HepG2 (cell line): ENCODE measurements around the gene CDC14B. TPM values are rescaled to one million over a fixed set of nuclear protein-coding genes. Genes with fewer than 3 reads are reported as not detected.

Experiments used
- ARHGAP35 ChIP-seq: sonication (generic); formaldehyde crosslinking; IDR thresholded peaks from 2 replicates; pipeline ENCODE4 v1.9.0; 2022; ENCODE audit warnings: mild to moderate bottlenecking, inconsistent platforms, moderate library complexity, missing genetic modification reagents, borderline replicate concordance
- ETV5 ChIP-seq: IDR thresholded peaks from 2 replicates; pipeline ENCODE4 v1.6.1; 2018; ENCODE audit warnings: missing biosample characterization, missing genetic modification reagents, inconsistent platforms, borderline replicate concordance
- NFKB2 ChIP-seq: sonication (generic); formaldehyde crosslinking; IDR thresholded peaks from 2 replicates; pipeline ENCODE4 v1.4.0; 2020; ENCODE audit warnings: missing genetic modification reagents, borderline replicate concordance
- SP2 ChIP-seq: sonication (generic); formaldehyde crosslinking; IDR thresholded peaks from 2 replicates; pipeline ENCODE4 v1.5.1; 2020; ENCODE audit warnings: mild to moderate bottlenecking, missing genetic modification reagents
- TBX2 ChIP-seq: sonication (generic); formaldehyde crosslinking; IDR thresholded peaks from 2 replicates; pipeline ENCODE4 v1.5.0; 2020; ENCODE audit warnings: missing genetic modification reagents, mild to moderate bottlenecking, borderline replicate concordance
- TERF1 ChIP-seq: sonication (generic); formaldehyde crosslinking; IDR thresholded peaks from 2 replicates; pipeline ENCODE4 v1.8.0; 2022; ENCODE audit warnings: mild to moderate bottlenecking, missing genetic modification reagents, moderate library complexity
- ZBTB38 ChIP-seq: sonication (generic); formaldehyde crosslinking; IDR thresholded peaks from 2 replicates; pipeline ENCODE4 v1.5.1; 2020; ENCODE audit warnings: mild to moderate bottlenecking, missing genetic modification reagents
- ZNF563 ChIP-seq: sonication (generic); formaldehyde crosslinking; IDR thresholded peaks from 2 replicates; pipeline ENCODE4 v1.8.0; 2022; ENCODE audit warnings: mild to moderate bottlenecking, moderate library complexity, missing genetic modification reagents
- ZNF709 ChIP-seq: sonication (generic); formaldehyde crosslinking; IDR thresholded peaks from 2 replicates; pipeline ENCODE4 v1.5.0; 2020; ENCODE audit warnings: mild to moderate bottlenecking, missing genetic modification reagents
- ZNF777 ChIP-seq: sonication (generic); formaldehyde crosslinking; IDR thresholded peaks from 2 replicates; pipeline ENCODE4 v1.4.0; 2020; ENCODE audit warnings: missing genetic modification reagents
- polyA plus RNA-seq, 8 experiments: library from polyadenylated mRNA; depleted of rRNA in 3 of 8; stranded (reverse) in 7 of 8; unstranded in 1 of 8; fragments of >200 nt; fragmentation: Illumina TruSeq in 4 of 8; extraction: Trizol in 4 of 8; gene quantifications; 2 replicates each; pipeline versions ENCODE4 v1.2.1 to v1.2.3, GENCODE V29; 2011 to 2016; ENCODE audit warnings: low read depth in 4 of 8, missing spikeins in 1 of 8, mixed read lengths in 1 of 8; ENCODE audit not compliant: insufficient read depth in 1 of 8
- total RNA-seq, 5 experiments: library from RNA; depleted of rRNA; stranded (reverse); fragments of >200 nt; fragmentation: Illumina TruSeq; extraction: Trizol; gene quantifications; 2 replicates each; pipeline ENCODE4 v1.2.3, GENCODE V29; 2016; ENCODE audit warnings: low read depth in 1 of 5
- TF ChIP-seq, protein P1 (sequence below): sonication (generic); formaldehyde crosslinking; IDR thresholded peaks from 2 replicates; pipeline ENCODE4 v1.4.0; 2020; ENCODE audit warnings: mild to moderate bottlenecking, missing genetic modification reagents
- TF ChIP-seq, protein P2 (sequence below): sonication (generic); formaldehyde crosslinking; IDR thresholded peaks from 2 replicates; pipeline ENCODE4 v1.4.0; 2020; ENCODE audit warnings: missing genetic modification reagents
- TF ChIP-seq, protein P3 (sequence below): sonication (generic); formaldehyde crosslinking; IDR thresholded peaks from 2 replicates; pipeline ENCODE4 v1.4.0; 2020; ENCODE audit warnings: missing genetic modification reagents, borderline replicate concordance

CDC14B gene
- total and polyA plus RNA-seq, 2 of the 13 experiments (the other 11 are each of a cell fraction or from before 2014, with no cell fraction given), result 25.8 to 33.3 TPM

DNA sequence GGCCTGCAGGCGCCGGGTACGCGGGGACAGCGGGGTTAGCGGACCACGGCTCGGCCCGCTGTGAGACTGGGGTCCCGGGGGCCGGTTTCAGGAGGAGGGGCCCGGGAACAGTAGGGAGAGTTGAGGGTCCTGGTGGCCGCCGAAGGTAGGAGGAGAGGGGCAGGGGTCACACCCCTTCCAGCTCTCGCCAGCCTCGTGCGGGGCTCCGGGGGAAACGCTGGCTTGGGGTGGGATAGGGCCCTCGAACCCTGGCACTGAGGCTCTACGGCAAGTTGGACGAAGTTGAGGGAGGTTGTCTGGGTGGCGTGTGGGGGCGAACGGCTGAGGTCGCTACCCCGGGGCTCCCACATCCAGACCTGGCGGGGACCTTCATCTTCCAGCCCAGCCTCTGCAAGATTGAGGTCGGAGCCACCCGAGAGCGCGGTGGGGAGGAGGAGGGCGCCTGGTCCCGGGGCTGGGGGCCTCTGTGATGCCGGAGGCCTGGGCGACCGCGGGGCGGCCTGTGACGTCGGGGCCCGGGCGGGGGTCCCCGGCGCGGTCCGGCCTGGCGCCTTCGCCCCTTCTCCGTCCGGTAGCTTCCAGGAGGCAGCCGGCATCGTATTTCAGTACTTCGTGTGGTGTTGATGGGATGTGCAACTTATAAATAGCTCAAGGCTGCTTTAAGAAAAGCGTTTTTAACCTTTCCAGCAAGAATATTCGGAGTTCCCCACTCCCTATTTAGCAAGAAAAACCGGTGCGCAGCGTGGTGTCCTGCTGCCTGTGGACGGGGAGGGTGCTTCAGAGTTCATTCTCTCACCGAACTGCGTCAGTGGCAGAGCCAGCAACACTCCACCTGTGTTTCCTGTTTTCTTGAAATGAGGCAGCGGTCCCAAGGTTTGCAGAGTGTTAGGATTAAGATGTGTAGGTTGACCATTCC, 168.8 kb downstream of the CDC14B start (continued):
- TF ChIP-seq ZBTB38 (peak; percentile 20; the same call in 1 of the 2 replicates), TERF1 (CRISPR knock-in tag) (no peak), ZNF563 (CRISPR knock-in tag) (peak; percentile 27; the same call in 1 of the 2 replicates), ETV5 (CRISPR knock-in tag) (peak; percentile 24; the same call in 1 of the 2 replicates), NFKB2 (peak; percentile 46; the same call in 1 of the 2 replicates), SP2 (CRISPR knock-in tag) (0 out of 2 replicates have a peak, but pooled peaks have one; percentile 34), ARHGAP35 (0 out of 2 replicates have a peak, but pooled peaks have one; percentile 40), TBX2 (CRISPR knock-in tag) (peak; percentile 52; the same call in 1 of the 2 replicates), ZNF777 (CRISPR knock-in tag) (peak; percentile 63), ZNF709 (CRISPR knock-in tag) (peak; percentile 43; the same call in 1 of the 2 replicates)
- TF ChIP-seq, protein P1, sequence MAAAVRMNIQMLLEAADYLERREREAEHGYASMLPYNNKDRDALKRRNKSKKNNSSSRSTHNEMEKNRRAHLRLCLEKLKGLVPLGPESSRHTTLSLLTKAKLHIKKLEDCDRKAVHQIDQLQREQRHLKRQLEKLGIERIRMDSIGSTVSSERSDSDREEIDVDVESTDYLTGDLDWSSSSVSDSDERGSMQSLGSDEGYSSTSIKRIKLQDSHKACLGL (CRISPR knock-in tag), result 0 out of 2 replicates have a peak, but pooled peaks have one; percentile 44
- TF ChIP-seq, protein P2, sequence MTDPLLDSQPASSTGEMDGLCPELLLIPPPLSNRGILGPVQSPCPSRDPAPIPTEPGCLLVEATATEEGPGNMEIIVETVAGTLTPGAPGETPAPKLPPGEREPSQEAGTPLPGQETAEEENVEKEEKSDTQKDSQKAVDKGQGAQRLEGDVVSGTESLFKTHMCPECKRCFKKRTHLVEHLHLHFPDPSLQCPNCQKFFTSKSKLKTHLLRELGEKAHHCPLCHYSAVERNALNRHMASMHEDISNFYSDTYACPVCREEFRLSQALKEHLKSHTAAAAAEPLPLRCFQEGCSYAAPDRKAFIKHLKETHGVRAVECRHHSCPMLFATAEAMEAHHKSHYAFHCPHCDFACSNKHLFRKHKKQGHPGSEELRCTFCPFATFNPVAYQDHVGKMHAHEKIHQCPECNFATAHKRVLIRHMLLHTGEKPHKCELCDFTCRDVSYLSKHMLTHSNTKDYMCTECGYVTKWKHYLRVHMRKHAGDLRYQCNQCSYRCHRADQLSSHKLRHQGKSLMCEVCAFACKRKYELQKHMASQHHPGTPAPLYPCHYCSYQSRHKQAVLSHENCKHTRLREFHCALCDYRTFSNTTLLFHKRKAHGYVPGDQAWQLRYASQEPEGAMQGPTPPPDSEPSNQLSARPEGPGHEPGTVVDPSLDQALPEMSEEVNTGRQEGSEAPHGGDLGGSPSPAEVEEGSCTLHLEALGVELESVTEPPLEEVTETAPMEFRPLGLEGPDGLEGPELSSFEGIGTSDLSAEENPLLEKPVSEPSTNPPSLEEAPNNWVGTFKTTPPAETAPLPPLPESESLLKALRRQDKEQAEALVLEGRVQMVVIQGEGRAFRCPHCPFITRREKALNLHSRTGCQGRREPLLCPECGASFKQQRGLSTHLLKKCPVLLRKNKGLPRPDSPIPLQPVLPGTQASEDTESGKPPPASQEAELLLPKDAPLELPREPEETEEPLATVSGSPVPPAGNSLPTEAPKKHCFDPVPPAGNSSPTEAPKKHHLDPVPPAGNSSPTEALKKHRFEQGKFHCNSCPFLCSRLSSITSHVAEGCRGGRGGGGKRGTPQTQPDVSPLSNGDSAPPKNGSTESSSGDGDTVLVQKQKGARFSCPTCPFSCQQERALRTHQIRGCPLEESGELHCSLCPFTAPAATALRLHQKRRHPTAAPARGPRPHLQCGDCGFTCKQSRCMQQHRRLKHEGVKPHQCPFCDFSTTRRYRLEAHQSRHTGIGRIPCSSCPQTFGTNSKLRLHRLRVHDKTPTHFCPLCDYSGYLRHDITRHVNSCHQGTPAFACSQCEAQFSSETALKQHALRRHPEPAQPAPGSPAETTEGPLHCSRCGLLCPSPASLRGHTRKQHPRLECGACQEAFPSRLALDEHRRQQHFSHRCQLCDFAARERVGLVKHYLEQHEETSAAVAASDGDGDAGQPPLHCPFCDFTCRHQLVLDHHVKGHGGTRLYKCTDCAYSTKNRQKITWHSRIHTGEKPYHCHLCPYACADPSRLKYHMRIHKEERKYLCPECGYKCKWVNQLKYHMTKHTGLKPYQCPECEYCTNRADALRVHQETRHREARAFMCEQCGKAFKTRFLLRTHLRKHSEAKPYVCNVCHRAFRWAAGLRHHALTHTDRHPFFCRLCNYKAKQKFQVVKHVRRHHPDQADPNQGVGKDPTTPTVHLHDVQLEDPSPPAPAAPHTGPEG (CRISPR knock-in tag), result no peak
- TF ChIP-seq, protein P3, sequence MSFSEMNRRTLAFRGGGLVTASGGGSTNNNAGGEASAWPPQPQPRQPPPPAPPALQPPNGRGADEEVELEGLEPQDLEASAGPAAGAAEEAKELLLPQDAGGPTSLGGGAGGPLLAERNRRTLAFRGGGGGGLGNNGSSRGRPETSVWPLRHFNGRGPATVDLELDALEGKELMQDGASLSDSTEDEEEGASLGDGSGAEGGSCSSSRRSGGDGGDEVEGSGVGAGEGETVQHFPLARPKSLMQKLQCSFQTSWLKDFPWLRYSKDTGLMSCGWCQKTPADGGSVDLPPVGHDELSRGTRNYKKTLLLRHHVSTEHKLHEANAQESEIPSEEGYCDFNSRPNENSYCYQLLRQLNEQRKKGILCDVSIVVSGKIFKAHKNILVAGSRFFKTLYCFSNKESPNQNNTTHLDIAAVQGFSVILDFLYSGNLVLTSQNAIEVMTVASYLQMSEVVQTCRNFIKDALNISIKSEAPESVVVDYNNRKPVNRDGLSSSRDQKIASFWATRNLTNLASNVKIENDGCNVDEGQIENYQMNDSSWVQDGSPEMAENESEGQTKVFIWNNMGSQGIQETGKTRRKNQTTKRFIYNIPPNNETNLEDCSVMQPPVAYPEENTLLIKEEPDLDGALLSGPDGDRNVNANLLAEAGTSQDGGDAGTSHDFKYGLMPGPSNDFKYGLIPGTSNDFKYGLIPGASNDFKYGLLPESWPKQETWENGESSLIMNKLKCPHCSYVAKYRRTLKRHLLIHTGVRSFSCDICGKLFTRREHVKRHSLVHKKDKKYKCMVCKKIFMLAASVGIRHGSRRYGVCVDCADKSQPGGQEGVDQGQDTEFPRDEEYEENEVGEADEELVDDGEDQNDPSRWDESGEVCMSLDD (CRISPR knock-in tag), result 0 out of 2 replicates have a peak, but pooled peaks have one; percentile 21
